BE2C (cell line): Measurements from ENCODE around the gene LRRC8D. TPM values are rescaled to one million over a fixed set of nuclear protein-coding genes. Genes with fewer than 3 reads are reported as not detected.
"Not testable (repeated sequence)": the region's sequence is repeated elsewhere in the genome, so short reads cannot be mapped to it uniquely, and the experiment has no call there.

Experiments
- DNase-seq: peaks from one replicate; pipeline ENCODE4 v3.0.0-alpha.2; 2020
- H3K27me3 ChIP-seq: fragments of 250-450 bp; sonication (Bioruptor Pico); 2 replicates; pipeline ENCODE4 v1.5.1; 2020; ENCODE audit warnings: mild to moderate bottlenecking
- H3K36me3 ChIP-seq: fragments of 250-450 bp; sonication (Bioruptor Pico); 2 replicates; pipeline ENCODE4 v1.5.1; 2020; ENCODE audit warnings: mild to moderate bottlenecking
- H3K4me1 ChIP-seq: fragments of 250-450 bp; sonication (Bioruptor Pico); 2 replicates; pipeline ENCODE4 v1.5.1; 2020
- H3K4me3 ChIP-seq: 2 replicates; pipeline ENCODE4 v1.5.1; 2011; ENCODE audit warnings: low read depth, low read length
- H3K9me3 ChIP-seq: fragments of 250-450 bp; sonication (Bioruptor Pico); 2 replicates; pipeline ENCODE4 v1.5.1; 2020
- CTCF ChIP-seq: IDR thresholded peaks from 2 replicates; pipeline ENCODE4 v1.5.1; 2012; ENCODE audit warnings: mild to moderate bottlenecking, low read depth, low read length
- polyA plus RNA-seq: library from polyadenylated mRNA; unstranded; fragments of >200 nt; gene quantifications from one replicate; pipeline ENCODE4 v1.2.1, GENCODE V29; 2012; ENCODE audit warnings: low read depth, missing spikeins; ENCODE audit not compliant: insufficient read length, insufficient read depth

Gene LRRC8D
- 67.9 TPM for polyA plus RNA-seq

GRCh38 chr1:89820422-89821321 is at the start of gene LRRC8D:
TSS of gene LRRC8D (plus strand) at chr1:89821032. CDS start at chr1:89933069, 112,037 bp downstream.
- no peaks in the 10 kb centered on the region for H3K4me1 ChIP-seq
- peak within 1 kb of the TSS; percentile 67 for H3K4me3 ChIP-seq
- no peaks in the 10 kb centered on the region for H3K36me3 ChIP-seq

GRCh38 chr1:89771991-89772560 is 48.8 kb upstream of the LRRC8D start:
- Histone ChIP-seq H3K9me3 (no peaks in the 10 kb centered on the region), H3K27me3 (no peaks in the 10 kb centered on the region), H3K4me3 (no peak overlapping the region), H3K4me1 (no peaks in the 10 kb centered on the region), H3K36me3 (no peaks in the 10 kb centered on the region)
- TF ChIP-seq CTCF: no peak
- DNase-seq: no peak

More at GRCh38 chr1:89820422-89821321, at the start of gene LRRC8D:
- Histone ChIP-seq H3K27me3 (no peaks in the 10 kb centered on the region), H3K9me3 (no peaks in the 10 kb centered on the region)
- peak; percentile 83 for DNase-seq
- no peak for TF ChIP-seq CTCF

- DNase-seq, H3K4me3 ChIP-seq, H3K36me3 ChIP-seq, H3K4me1 ChIP-seq, H3K27me3 ChIP-seq, H3K9me3 ChIP-seq: not testable (repeated sequence)
Measured at GRCh38 chr1:89776104-89776503, 44.7 kb upstream of the LRRC8D start.

GRCh38 chr1:89777271-89777670 is 43.6 kb upstream of the LRRC8D start:
- DNase-seq, H3K36me3 ChIP-seq, H3K4me1 ChIP-seq, H3K27me3 ChIP-seq, H3K9me3 ChIP-seq, H3K4me3 ChIP-seq: not testable (repeated sequence)

GRCh38 chr1:89779151-89779940 is 41.5 kb upstream of the LRRC8D start:
- Histone ChIP-seq H3K27me3 (no peaks in the 10 kb centered on the region), H3K4me1 (no peaks in the 10 kb centered on the region), H3K4me3 (no peak overlapping the region), H3K36me3 (no peaks in the 10 kb centered on the region), H3K9me3 (no peaks in the 10 kb centered on the region)
- TF ChIP-seq CTCF: no peak
- no peak for DNase-seq

GRCh38 chr1:89780721-89781120 is 40.1 kb upstream of the LRRC8D start:
- peak; percentile 27 for TF ChIP-seq CTCF
- Histone ChIP-seq H3K4me1 (no peaks in the 10 kb centered on the region), H3K27me3 (no peaks in the 10 kb centered on the region), H3K36me3 (no peaks in the 10 kb centered on the region), H3K9me3 (no peaks in the 10 kb centered on the region), H3K4me3 (no peak overlapping the region)
- no peak for DNase-seq
